GM18907 (cell line): ENCODE results near the gene GNG13.
"Not testable (repeated sequence)": the region's sequence is repeated elsewhere in the genome, so short reads cannot be mapped to it uniquely, and the experiment has no call there.

Experiments
- ATAC-seq: cut with Tn5 transposase; IDR thresholded peaks from one replicate; pipeline ENCODE4 v1.9.1; 2021; ENCODE audit warnings: mild to moderate bottlenecking, moderate library complexity; ENCODE audit not compliant: unreplicated experiment

The GNG13 gene

DNA sequence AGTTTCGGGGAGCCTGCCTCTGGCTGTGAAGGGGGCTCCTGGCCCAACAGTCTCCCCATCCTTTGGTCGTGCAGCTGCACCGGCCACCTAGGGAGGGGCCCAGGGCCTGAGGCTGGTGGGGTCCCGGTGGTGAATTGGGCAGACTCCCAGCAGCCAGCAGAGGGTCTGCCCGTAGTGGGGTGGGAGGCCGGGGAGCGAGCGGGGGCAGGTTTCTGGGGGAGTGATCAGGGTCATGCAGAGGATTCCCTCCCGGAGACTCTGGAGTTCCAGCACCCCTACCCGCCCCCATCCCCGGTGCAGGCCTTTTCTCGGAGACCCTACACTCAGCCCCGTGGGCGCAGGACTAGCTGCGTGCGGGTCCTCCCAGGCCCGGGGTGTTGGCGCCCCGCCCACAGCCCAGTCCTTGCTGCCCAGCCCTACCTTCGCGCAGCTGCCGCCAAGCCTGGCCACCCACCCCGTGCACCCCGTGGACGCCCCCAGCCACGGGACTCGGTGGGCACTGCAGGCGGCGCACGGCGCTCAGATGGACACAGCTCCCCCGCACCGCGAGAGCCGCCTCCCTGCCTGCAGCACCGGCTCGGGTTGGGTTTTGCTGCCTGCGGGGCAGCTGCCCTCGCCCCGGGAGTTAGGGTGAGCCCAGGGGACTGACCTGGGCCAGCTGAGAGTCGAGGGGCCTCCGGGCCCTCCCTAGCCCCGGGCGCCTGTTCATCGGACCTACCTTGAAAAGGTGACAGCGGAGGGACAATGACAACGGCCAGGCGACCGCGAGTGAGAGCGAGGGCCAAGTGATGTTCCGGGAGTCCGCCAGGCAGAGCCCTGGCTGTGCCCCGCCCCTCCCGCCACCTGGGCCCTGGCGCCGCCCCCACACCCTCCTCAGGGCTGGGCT lies at the start of gene GNG13:
Gene GNG13, minus strand, starts transcription at position 787 of the 886 bp plus-strand sequence. CDS start 1,657 bp downstream, outside the sequence.
- no peak for ATAC-seq

- ATAC-seq, result no peak
Measured at GRCh38 chr16:848510-849253, 48.1 kb upstream of the GNG13 start.

DNA sequence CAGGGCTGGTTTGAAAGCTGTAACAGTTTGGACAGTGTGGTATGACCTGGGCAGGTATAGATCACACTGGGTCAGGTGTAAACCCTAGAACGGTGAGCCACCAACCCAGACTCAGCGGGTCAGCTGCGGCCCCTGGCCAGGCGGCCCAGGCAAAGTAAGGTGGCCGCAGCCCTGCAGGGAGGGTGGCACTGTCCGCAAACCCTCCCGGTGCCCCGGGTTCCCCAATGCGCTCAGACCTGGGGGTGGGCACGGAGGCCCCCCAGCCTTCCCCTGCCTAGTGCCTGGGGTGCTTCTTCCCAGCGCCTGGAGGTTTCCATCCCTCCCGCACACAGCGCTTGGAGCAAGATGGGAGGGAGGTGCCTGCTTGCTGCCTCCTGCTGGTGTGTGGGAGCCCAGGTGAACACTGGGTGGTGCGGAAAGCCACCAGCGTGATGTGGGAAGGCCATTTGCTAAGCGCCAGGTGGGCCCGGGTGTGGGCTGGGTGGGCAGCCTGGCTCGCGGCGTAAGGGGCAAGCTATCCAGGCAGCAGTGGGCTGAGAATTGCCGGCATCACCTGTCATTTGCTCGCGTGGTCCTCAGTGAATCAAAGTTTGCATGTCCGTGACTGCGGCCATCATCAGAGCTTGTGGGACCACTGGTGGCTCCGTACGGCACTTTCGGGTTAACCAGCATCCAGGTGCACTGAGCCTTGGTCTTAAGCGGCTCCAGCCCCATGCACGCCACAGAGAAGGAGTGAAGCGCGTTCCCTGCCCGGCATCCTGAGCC lies 47.3 kb upstream of the GNG13 start:
- ATAC-seq, result no peak

- no peak for ATAC-seq
Measured at GRCh38 chr16:847151-847550, 46.6 kb upstream of the GNG13 start.

DNA sequence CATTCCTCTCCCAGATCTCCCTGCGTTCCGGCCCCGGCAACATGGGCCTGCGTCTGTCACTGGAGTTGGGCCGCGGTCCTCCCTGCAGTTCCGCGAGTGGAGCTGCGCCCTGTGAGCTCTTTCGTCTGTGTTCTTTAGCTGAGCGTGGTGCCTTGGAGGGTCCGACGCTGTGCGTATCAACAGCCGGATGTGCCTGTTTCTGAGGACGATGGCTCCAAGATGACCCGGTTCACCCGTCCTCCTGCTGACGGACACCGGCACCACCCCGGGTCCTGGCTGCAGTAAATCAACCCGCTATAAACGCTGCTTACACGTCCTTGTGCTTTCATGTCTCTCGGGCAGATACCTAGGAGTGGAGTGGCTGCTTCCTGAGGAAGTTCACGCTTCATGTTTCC lies 44.8 kb upstream of the GNG13 start:
- ATAC-seq, result no peak

GRCh38 chr16:844638-845350 lies 44.3 kb upstream of the GNG13 start:
- ATAC-seq, result no peak

DNA sequence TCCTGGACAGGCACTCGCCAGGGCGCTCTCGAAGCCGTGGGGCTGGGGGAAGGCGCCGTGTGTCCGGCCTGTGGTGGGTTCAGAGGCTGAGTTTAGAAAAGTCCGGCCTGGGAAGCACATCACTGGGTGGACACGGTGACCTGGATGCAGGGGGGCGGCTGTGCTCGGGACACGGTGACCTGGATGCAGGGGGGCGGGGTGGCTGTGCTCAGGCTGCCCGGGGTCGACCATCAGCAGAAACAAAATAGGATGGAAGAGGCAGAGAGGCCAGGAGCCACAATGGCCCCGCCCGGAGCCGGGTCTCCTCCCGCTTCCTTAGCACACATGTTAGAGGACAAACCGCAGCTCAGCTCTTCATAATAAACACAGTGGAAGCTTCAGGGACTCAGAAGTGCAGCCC lies 43.2 kb upstream of the GNG13 start:
- ATAC-seq, result no peak

DNA sequence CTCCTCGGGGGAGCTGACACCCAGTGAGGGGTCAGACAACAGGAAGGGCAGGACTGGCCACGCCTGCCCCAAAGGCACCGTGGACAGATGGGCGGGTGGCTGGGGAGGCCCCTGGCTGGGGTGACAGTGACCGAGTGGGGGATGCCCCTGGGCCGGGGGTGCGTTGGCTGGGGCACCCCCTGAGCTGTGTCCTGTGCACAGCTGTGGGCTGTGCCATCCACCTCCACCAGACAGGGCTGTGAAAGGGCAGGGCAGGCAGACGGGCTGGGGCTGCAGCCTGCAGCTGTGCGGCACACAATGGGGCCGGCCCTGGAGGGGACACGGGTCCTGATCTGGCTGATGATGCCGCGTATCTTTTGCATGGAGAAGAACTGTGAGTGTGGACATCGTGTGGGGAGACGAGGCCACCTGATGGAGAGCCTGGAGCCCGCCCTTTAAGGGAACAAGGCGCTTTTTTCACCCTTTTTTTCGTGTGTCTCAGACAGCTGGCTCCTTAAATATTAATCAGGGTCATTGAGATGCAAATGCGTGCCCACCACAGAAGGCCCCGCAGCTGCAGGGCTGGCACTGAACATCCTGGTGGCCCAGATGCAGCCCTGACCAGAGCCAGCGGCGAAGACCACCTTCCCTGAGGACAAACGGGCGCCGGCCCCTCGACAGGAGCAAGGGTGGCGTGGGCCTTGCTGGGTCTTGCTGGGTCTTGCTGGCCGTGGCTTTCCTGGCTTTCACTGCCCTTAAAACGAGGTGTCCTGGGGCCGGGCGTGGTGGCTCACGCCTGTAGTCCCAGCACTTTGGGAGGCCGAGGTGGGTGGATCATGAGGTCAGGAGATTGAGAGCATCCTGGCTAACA lies 42.4 kb upstream of the GNG13 start:
- ATAC-seq, result no peak

DNA sequence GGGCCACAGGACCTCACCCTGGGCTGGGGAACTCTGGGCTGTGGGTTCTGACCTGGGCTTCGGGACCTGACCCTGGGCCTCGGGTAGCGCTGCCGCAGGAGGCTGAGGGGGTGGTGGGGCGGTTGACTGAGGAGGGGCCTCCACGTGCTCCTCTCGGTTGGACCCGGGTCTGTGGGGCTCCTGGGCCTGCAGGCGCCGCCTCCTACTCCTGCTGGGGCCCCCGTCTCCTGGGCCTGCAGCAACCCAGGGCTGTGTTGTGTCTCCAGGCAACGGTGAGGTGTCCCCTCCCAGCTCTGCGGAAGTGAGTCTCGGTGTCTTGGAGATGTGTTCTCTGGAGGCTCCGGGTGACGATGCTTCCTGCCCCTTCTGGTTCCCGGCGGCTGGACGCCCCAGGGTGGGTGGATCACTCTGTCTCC lies 41.5 kb upstream of the GNG13 start:
- ATAC-seq, result no peak

- no peak for ATAC-seq
Measured at GRCh38 chr16:841455-842060, 41.0 kb upstream of the GNG13 start.

DNA sequence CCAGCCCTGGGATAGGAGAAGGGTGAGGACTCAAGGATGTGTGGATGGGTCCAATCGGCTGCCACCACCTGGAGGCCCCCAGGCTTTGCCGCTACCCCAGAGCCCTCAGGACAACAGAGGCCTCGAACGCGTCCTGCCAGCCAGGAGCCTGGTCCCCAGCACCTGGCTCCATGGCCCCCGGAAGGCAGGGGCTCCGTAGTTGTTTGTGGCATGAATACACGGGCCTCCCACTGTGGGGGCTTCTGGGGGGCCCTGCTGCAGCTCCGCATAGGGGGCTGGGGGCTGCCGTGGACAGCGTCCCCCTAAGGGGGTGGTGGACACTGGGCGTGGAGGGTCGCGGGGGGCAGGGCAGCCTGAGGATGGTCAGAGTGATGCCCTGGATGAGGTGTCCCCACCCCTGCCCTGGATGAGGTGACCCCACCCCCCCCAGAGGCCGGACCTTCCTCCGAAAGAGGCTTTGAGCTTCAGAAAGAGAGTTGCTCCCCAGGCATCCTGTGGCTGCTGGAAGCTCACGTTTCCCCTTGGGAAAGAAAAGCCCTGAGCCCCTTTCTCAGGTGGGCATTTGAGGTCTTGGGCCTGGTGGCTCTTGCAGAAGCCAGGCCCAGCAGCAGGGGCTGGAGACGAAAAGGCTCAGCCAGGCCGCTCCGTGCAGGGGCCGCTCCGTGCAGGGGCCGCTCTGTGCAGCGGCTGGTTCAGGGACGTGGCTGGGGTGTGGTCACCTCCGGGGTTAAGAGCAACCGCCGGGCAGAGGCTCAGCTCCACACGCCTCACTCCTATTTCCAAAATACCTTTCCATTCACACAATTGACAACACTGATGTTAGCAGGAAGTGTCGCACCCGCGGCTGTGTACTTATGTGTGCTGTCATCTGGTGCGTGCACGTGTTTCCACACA lies 40.3 kb upstream of the GNG13 start:
- ATAC-seq, result no peak

DNA sequence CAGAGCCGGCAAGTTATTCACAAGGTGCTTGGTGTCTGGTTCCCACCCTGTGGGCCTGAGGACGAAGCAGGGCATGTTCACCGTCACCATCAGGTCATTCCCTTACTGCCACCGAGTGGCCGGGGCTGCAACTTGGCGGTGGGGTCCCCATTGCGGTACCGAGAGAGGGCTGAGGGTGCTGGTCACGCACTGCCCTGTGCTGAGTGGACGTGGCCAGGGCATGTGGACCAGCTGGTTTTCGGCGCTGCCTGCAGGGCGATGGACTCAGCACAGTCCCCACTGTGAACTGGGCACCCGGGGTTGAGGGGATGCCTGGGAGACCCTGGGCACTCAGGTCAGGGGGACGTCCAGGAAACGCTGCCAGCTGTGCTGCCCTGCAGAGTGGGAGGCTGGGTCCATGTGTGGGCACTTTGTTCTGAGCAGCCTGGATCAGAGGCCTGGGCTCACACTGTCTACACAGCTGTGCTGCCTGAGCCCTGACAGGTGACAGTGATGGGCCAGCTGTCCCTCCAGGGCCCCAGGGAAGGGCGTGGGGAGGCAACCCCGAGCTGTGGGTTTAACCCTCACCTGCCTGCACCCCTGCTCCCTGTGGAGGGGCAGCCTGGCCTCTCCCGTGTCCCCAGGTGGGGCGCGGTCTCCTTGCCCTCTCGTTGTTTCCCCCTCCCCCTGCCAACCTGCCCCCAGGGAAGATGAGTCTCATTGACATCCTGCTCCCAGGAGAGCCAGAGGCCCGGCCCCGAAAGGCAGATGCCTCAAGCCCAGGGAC lies 39.3 kb upstream of the GNG13 start:
- no peak for ATAC-seq

- no peak for ATAC-seq
Measured at GRCh38 chr16:838741-839140, 38.2 kb upstream of the GNG13 start.

DNA sequence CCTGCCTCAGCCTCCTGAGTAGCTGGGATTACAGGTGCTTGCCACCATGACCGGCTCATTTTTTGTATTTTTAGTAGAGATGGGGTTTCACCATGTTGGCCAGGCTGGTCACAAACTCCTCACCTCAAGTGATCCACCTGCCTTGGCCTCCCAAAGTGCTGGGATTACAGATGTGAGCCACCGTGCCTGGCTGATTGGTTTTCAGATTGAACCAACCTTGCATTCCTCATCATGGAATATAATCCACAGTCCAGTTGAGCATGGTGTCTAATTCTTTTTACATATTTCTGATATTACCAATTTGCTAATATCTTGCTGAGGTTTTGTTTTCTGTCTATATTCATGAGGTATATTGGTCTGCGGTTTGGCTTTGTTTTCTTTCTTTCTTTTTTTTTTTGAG lies 36.3 kb upstream of the GNG13 start:
- not testable (repeated sequence) for ATAC-seq

GRCh38 chr16:836221-836620 lies 35.7 kb upstream of the GNG13 start:
- no peak for ATAC-seq

- ATAC-seq, result no peak
Measured at GRCh38 chr16:835373-835772, 34.8 kb upstream of the GNG13 start.

DNA sequence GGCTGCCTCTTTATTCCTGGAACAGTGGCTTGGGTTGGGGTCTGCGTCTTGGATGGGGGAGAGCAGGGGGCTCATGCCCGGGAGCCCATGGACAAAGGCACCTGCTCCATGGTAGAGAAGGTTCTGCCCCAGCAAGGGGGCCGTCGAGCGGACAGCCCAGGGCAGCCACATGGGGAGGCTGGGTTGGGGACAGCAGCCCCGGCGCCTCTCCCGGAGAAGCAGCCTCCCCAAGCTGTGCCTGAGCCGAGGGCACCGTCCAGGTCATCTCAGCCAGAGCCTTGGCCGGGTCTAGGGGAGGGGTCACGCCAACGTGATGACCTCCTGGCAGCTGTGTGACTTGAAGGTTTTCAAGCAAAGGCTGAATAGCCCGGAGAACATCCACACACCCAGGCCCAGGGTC lies 32.9 kb upstream of the GNG13 start:
- no peak for ATAC-seq
